ENCODE data around the gene TMEM106B.
"Not testable (repeated sequence)": the region's sequence is repeated elsewhere in the genome, so short reads cannot be mapped to it uniquely, and the experiment has no call there.

The TMEM106B gene

DNA sequence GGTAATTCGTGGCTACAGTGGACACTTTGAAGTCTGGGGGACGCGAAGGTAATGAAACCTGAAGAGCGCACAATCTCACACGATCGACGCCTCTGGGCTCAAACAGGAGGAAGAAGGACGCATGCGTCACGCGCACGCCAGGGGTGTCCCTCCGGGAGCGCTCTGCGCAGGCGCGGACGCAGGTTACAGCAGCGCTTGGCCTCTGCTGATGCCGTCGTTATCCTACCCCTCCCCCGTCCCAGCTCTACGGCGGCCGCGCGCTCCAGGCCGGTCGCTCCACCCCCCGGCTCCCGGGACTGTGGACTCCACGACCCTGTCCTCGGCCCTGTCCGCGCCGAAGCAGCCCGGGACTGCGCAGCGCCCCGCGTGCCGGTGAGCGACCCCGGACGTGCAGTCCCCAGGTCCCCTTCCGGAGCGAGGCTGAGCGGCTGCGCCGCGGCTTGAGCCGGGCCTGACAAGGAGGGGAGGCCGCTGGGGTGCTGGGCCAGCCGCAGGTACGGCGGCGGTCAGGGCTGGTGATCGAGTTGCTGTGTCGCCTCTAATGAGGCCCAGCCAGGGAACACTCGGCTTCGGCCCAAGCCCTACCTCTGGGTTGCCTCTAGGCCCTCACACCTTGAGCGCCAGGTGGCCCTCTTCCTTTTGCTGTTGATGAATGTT lies at the start of gene TMEM106B:
TMEM106B (plus strand) TSS at position 241 of the 657 bp plus-strand sequence. CDS start 3,517 bp downstream, outside the sequence.
- peak; percentile 86 for DNase-seq (ENCODE audit: low read depth, low spot score)

DNA sequence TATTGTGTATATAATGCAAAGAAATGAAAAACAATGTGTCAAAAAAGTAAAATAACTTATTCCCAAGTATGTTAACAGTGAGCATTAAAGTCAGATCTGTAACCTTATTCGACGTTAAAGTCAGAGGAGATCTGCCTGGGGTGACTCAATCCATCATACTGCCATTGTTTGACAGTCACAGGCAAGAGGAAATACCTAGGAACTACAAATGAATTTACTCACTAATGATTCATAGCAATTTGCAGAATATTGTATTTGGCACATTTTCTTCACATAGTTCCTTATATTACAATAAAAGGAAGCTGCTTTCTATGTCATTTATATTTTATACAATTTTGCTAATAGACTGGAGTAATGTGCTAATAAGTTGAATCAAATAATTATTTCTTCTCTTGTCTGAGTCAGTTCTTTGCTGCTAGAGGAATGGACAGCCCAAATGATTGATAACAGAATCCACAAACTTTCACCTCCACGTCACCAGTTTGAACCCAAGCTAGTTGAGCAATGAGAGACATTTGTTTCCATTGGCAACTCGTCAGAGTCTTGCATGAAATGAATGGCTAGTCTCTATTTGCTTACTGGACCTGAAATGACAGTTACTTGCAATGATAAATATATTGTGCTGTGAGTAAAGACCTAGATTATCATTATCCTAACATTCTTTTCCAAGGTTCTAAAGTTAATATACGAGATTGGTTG lies 48.5 kb upstream of the TMEM106B start:
- DNase-seq (ENCODE audit: low read depth, low spot score) = no peak

DNA sequence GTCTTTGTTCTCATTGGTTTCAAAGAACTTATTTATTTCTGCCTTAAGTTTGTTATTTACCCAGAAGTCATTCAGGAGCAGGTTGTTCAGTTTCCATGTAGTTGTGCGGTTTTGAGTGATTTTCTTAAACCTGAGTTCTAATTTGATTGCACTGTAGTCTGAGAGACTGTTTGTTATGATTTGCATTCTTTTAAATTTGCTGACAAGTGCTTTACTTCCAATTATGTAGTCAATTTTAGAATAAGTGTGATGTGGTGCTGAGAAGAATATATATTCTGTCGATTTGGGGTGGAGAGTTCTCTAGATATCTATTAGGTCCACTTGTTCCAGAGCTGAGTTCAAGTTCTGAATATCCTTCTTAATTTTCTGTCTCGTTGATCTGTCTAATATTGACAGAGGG lies 43.0 kb upstream of the TMEM106B start:
- not testable (repeated sequence) for DNase-seq (ENCODE audit: low read depth, low spot score)

DNA sequence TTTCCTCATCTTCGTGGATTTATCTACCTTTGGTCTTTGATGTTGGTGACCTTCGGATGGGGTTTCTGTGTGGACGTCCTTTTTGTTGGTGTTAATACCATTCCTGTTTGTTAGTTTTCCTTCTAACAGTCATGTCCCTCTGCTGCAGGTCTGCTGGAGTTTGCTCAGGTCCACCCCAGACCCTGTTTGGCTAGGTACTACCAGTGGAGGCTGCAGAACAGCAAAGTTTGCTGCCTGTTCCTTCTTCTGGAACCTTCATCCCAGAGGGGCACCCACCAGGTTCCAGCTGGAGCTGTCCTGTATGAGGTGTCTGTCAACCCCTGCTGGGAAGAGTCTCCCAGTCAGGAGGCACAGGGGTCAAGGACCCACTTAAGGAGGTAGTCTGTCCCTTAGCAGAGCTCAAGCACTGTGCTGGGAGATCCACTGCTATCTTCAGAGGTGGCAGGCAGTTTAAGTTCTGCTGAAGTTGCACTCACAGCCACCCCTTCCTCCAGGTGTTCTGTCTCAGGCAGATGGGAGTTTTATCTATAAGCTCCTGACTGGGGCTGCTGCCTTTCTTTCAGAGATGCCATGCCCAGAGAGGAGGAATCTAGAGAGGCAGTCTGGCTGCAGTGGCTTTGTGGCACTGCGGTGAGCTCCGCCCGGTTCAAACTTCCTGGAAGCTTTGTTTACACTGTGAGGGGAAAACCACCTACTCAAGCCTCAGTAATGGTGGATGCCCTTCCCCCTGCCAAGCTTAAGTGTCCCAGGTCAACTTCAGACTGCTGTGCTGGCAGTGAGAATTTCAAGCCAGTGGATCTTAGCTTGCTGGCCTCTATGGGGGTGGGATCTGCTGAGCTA lies 40.9 kb upstream of the TMEM106B start:
- not testable (repeated sequence) for DNase-seq (ENCODE audit: low read depth, low spot score)

DNA sequence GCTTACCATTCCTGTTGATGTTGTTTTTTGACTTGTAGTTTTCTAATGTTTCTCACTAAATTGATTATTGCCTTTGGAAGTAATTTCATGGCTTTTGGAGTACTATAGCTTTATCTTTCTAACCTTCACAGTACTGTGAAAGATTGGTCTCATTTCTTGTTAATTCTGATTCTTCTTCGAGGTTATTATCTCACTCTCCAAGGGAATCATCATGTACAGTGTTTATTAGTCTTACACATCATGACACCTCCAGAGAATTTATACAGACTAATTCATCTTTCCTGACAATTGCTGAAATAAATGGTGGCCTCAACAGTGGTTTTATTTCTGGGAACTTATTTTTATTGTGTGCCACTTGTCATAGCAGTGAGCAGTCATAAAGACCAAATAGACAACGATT lies 37.4 kb upstream of the TMEM106B start:
- DNase-seq (ENCODE audit: low read depth, low spot score) = no peak

DNA sequence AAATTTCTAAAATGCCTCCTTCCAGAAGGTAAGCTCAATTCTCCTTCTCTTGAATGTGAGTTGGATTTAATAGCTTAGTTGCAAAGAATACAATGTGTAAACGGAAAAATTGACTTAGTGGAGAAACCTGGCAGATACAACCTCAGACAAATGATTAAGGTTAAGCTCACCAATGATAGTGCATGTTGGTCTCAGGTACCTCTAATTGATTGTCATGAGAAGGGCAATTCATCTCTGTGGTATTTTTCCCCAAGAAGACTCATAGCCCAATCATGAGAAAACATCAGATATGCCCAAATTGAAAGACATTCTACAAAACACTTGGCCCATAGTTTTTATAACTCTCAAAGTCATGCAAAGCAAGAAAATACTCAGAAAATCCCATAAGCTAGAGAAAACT lies 36.2 kb upstream of the TMEM106B start:
- no peak for DNase-seq (ENCODE audit: low read depth, low spot score)

DNA sequence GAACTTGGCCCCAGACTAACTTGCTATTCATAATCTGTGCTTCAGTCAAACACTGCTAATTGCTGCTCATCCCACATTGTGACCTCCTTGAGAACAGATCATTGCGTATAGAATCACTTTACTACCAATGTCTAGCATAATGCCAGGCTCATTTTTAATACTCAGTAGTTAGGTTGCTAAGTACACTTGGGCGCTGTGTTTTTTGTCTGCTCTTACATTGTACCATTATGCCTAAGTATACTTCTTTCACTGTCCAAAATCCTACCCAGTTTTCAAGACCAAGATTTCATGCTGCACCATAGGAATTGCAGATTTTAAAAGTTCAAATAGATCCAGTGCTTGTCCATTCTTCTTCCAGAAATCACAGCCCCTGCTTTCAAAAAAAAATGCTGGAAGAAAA lies 32.8 kb upstream of the TMEM106B start:
- no peak for DNase-seq (ENCODE audit: low read depth, low spot score)

- DNase-seq (ENCODE audit: low read depth, low spot score) = no peak
These were observed 16.7 kb upstream of the TMEM106B start for GRCh38 chr7:12194426-12194825.

GRCh38 chr7:12196386-12196785 lies 14.7 kb upstream of the TMEM106B start:
- no peak for DNase-seq (ENCODE audit: low read depth, low spot score)

GRCh38 chr7:12199363-12199762 lies 11.7 kb upstream of the TMEM106B start:
- DNase-seq (ENCODE audit: low read depth, low spot score) = no peak

- no peak for DNase-seq (ENCODE audit: low read depth, low spot score)
These were observed 4.0 kb upstream of the TMEM106B start for GRCh38 chr7:12207046-12207445.

- DNase-seq (ENCODE audit: low read depth, low spot score) = no peak
These were observed 1.9 kb upstream of the TMEM106B start for GRCh38 chr7:12209221-12209620.

- no peak for DNase-seq (ENCODE audit: low read depth, low spot score)
These were observed 678 bp upstream of the TMEM106B start for GRCh38 chr7:12210179-12211053.

- no peak for DNase-seq (ENCODE audit: low read depth, low spot score)
These were observed 804 bp downstream of the TMEM106B start for GRCh38 chr7:12211711-12212485.

GRCh38 chr7:12217311-12217710 lies 6.2 kb downstream of the TMEM106B start:
- DNase-seq (ENCODE audit: low read depth, low spot score) = no peak

- no peak for DNase-seq (ENCODE audit: low read depth, low spot score)
These were observed 9.4 kb downstream of the TMEM106B start for GRCh38 chr7:12220389-12221046.

DNA sequence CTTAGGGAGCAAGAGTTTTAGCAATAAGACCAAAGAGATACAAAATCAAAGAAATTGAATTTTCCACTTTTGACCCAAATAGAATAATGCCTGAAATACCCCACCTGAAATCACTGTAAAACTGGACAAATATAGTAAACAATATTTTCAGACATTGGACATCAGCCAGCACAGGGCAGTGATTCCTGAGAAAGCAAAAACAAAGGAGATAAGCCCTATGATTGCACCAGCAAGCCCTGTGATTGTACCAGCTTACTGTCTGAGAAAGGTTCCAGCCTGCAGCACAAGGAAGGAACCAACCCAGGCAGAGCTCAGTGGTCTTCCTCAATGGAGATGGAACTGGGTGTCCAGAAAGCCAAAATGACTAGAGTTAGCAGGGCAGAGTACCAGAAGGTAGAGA lies 10.3 kb downstream of the TMEM106B start:
- DNase-seq (ENCODE audit: low read depth, low spot score) = no peak

DNA sequence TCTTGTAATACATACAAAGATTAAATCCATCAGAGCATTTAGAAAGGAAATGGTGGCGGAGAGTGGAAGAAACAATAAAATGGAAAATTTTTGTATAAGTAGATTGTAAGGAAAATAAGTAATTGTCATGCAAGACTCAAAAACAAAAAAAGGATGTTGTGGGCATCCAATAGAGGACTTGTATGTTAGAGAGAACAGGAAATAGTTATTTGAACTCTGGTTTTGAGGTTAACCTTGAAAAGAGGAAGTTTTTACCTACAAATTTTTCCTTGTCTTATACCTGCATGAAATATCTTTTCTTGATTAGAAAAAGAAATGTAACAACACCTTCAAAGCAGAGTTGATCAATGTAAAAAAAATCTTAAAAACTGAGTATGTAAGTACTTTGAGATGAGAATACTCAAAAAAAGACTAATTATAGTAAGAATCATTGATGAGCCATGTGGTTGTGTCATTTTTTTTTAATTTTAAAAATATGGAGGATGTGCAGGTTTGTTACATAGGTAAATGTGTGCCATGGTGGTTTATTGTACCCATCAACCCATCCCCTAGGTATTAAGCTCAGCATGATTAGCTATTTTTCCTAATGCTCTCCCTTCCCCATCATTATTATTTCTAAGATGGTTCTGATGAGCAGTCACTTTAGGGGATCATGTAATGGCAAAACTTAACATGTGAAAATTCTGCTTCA lies 11.9 kb downstream of the TMEM106B start:
- DNase-seq (ENCODE audit: low read depth, low spot score) = no peak

DNA sequence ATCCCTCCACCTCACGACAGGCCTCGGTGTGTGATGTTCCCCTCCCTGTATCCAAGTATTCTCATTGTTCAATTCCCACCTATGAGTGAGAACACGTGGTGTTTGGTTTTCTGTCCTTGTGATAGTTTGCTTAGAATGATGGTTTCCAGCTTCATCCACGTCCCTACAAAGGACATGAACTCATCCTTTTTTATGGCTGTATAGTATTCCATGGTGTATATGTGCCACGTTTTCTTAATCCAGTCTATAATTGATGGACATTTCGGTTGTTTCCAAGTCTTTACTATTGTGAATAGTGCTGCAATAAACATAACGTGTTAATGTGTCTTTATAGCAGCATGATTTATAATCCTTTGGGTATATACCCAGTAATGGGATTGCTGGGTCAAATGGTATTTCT lies 13.9 kb downstream of the TMEM106B start:
- not testable (repeated sequence) for DNase-seq (ENCODE audit: low read depth, low spot score)

- DNase-seq (ENCODE audit: low read depth, low spot score) = no peak
These were observed 15.7 kb downstream of the TMEM106B start for GRCh38 chr7:12226756-12227155.

All from smooth muscle cell of the brain vasculature (primary cell).